Measurements from ENCODE around the gene BBIP1.

The BBIP1 gene

DNA sequence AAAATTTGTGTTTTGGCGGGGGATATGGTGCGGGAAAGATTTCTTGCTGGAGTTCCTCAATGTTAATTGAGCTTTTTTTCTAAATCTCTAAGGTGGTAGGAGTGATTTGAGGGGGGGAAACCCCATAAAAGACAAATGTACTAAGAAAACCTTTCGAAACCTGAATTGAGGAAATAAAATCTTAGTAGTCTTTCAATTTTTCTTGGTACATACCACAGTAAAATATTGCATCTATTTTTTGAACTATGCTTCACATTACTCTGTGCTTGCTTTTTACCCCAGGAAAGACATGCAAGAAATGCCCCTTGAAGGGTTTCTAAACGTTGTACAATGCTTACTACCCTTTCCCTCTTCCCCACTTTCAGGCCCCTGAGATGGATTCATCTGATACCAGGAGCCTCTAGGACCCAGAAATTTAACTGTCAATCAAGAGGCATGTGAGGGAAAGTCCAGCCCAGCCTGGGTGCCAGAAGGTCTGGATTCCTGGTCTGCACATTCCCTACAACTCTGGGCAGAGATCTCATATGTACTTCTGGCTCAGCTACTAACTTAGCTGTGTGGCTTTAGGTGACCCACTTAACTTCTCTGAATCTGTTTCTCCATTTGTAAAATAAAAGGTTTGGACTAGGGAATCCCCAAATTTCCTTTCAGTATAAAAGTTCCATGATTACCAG is 53.0 kb downstream of the BBIP1 start:
- Histone ChIP-seq H3K9me3 (ENCODE audit: control insufficient read depth, insufficient read depth, low read length) (no peaks in the 10 kb centered on the region), H3K9me2 (replicated peaks; ENCODE audit: control insufficient read depth, low read length) (no peaks in the 10 kb centered on the region), H3K27me3 (ENCODE audit: control insufficient read depth, low read length) (no peaks in the 10 kb centered on the region), H3K36me3 (ENCODE audit: control insufficient read depth, low read length) (no peaks in the 10 kb centered on the region; the same call in 1 of the 2 replicates), H3K4me3 (ENCODE audit: low read length) (peak overlapping the region; percentile 52), H3K4me2 (ENCODE audit: low read length) (peak overlapping the region; percentile 74), H3K79me2 (ENCODE audit: control insufficient read depth, low read length) (peaks cover 4% of the 10 kb centered on the region), H3F3A (ENCODE audit: control insufficient read depth, insufficient read depth) (peaks cover 30% of the 10 kb centered on the region), H3K27ac (ENCODE audit: low read depth, low read length) (peak overlapping the region; percentile 93), H4K20me1 (ENCODE audit: control insufficient read depth, insufficient read depth, low read depth, low read length) (no peaks in the 10 kb centered on the region), H3K4me1 (ENCODE audit: control insufficient read depth, low read length) (peaks cover 99% of the 10 kb centered on the region)
- no peak for TF ChIP-seq EZH2phosphoT487 (IDR thresholded peaks at IDR 0.05; ENCODE audit: borderline replicate concordance, low read length)
- TF ChIP-seq, protein P1, sequence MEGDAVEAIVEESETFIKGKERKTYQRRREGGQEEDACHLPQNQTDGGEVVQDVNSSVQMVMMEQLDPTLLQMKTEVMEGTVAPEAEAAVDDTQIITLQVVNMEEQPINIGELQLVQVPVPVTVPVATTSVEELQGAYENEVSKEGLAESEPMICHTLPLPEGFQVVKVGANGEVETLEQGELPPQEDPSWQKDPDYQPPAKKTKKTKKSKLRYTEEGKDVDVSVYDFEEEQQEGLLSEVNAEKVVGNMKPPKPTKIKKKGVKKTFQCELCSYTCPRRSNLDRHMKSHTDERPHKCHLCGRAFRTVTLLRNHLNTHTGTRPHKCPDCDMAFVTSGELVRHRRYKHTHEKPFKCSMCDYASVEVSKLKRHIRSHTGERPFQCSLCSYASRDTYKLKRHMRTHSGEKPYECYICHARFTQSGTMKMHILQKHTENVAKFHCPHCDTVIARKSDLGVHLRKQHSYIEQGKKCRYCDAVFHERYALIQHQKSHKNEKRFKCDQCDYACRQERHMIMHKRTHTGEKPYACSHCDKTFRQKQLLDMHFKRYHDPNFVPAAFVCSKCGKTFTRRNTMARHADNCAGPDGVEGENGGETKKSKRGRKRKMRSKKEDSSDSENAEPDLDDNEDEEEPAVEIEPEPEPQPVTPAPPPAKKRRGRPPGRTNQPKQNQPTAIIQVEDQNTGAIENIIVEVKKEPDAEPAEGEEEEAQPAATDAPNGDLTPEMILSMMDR (IDR thresholded peaks at IDR 0.05; ENCODE audit: low read depth, low read length, poor library complexity, severe bottlenecking), result no peak

DNA sequence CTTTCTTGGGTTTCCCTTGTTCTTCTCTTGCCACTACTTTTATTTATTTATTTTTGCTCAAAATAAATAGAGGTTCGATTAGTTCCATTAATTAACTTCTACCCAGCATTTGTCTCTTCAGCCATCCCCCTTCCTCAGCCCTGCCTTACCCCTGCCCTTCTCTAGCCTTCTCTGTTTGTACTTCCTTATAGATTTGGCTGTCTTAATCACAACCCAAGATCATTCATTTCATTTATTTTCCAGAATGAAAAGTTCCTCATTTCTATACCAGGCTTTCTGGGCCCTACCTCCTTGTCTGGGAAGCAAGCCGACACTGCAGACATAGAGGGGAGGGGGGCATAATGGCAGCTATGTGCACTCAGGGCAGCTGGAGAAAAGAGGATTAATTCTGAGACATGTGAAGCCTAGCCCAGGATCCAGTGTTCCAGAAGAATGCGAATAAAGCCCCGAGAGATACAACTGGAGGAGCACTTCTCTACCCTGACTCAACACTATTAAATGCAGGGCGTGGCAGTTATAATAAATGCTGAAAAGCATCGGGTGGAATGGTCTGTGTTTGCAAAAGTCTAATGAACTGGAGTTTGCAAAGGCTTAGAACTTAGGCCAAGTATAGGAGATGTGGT is 53.7 kb downstream of the BBIP1 start:
- no peak for TF ChIP-seq EZH2phosphoT487 (IDR thresholded peaks at IDR 0.05; ENCODE audit: borderline replicate concordance, low read length)
- TF ChIP-seq, protein P1 (IDR thresholded peaks at IDR 0.05; ENCODE audit: low read depth, low read length, poor library complexity, severe bottlenecking), result no peak
- Histone ChIP-seq H3K4me2 (ENCODE audit: low read length) (peak overlapping the region; percentile 74), H3K79me2 (ENCODE audit: control insufficient read depth, low read length) (no peaks in the 10 kb centered on the region), H3K9me3 (ENCODE audit: control insufficient read depth, insufficient read depth, low read length) (no peaks in the 10 kb centered on the region), H3K27ac (ENCODE audit: low read depth, low read length) (peak overlapping the region; percentile 93), H4K20me1 (ENCODE audit: control insufficient read depth, insufficient read depth, low read depth, low read length) (no peaks in the 10 kb centered on the region), H3F3A (ENCODE audit: control insufficient read depth, insufficient read depth) (peaks cover 36% of the 10 kb centered on the region), H3K4me1 (ENCODE audit: control insufficient read depth, low read length) (peaks cover 99% of the 10 kb centered on the region), H3K27me3 (ENCODE audit: control insufficient read depth, low read length) (no peaks in the 10 kb centered on the region), H3K36me3 (ENCODE audit: control insufficient read depth, low read length) (no peaks in the 10 kb centered on the region; the same call in 1 of the 2 replicates), H3K4me3 (ENCODE audit: low read length) (peak overlapping the region; percentile 52), H3K9me2 (replicated peaks; ENCODE audit: control insufficient read depth, low read length) (no peaks in the 10 kb centered on the region)

DNA sequence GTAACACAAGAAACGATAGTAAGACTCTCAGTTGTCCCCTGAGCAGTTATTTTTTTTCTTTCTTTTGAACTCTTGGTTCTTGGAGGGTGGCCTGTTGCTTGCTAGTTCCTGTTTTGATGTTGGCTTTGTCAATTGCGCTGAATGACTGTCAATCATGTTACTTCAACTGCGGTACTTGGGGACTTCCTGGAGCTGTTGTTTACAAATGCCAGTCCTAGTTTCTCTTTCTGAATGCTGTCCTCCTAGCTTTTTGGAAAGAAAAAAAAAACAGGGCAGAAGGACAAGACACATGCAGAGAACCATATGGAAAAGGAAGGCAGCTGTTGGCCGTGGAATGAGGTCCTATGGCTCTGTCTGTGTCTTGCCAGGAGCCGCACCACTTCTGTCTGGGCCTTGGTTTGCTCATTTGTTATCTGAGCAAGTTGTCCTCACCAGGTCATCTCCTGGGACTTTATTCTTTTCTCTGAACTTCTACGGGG is 54.3 kb downstream of the BBIP1 start:
- Histone ChIP-seq H3K9me3 (ENCODE audit: control insufficient read depth, insufficient read depth, low read length) (no peaks in the 10 kb centered on the region), H3F3A (ENCODE audit: control insufficient read depth, insufficient read depth) (peaks cover 41% of the 10 kb centered on the region), H3K9me2 (replicated peaks; ENCODE audit: control insufficient read depth, low read length) (no peaks in the 10 kb centered on the region), H4K20me1 (ENCODE audit: control insufficient read depth, insufficient read depth, low read depth, low read length) (no peaks in the 10 kb centered on the region), H3K27me3 (ENCODE audit: control insufficient read depth, low read length) (no peaks in the 10 kb centered on the region), H3K36me3 (ENCODE audit: control insufficient read depth, low read length) (no peaks in the 10 kb centered on the region; the same call in 1 of the 2 replicates), H3K79me2 (ENCODE audit: control insufficient read depth, low read length) (no peaks in the 10 kb centered on the region), H3K4me2 (ENCODE audit: low read length) (peak overlapping the region; percentile 74), H3K4me1 (ENCODE audit: control insufficient read depth, low read length) (peaks cover 99% of the 10 kb centered on the region), H3K4me3 (ENCODE audit: low read length) (peak overlapping the region; percentile 52), H3K27ac (ENCODE audit: low read depth, low read length) (peak overlapping the region; percentile 93)
- TF ChIP-seq, protein P1 (IDR thresholded peaks at IDR 0.05; ENCODE audit: low read depth, low read length, poor library complexity, severe bottlenecking), result no peak
- TF ChIP-seq EZH2phosphoT487 (IDR thresholded peaks at IDR 0.05; ENCODE audit: borderline replicate concordance, low read length), result no peak
